ENCODE results near the gene FAM156A.

GRCh38 chrX:52988985-52989917, 30.9 kb upstream of the FAM156A start:
- TF ChIP-seq CTCF (tag by site-specific recombination; IDR thresholded peaks at IDR 0.05), result no peak
- no peak for TF ChIP-seq ZBTB7A (tag by site-specific recombination; IDR thresholded peaks at IDR 0.05; ENCODE audit: low read depth)
- TF ChIP-seq SP2 (tag by site-specific recombination; IDR thresholded peaks at IDR 0.05), result no peak

Measured in HEK293 (cell line).